Urothelium cell line (cell line): ENCODE data around the gene TFEC.
"Not testable (repeated sequence)": the region's sequence is repeated elsewhere in the genome, so short reads cannot be mapped to it uniquely, and the experiment has no call there.

Experiments
- DNase-seq: peaks from one replicate; pipeline ENCODE4 v3.0.0; 2011; ENCODE audit warnings: low spot score, mixed read lengths
- FAIRE-seq: peaks from 2 replicates; lab custom pipeline; 2011; peaks lifted over from hg19 to GRCh38; lab: Jason Lieb, UNC

TFEC gene

GRCh38 chr7:116030651-116031276 is at the start of gene TFEC:
Gene TFEC, minus strand, starts transcription at chr7:116030763. Its CDS starts 46,322 bp downstream, at chr7:115984441.
- no peak for FAIRE-seq
- DNase-seq = no peak

- DNase-seq = no peak
Observed at GRCh38 chr7:116075351-116076145, 45.0 kb upstream of the TFEC start.

GRCh38 chr7:116071629-116072028 is 41.1 kb upstream of the TFEC start:
- no peak for DNase-seq
- FAIRE-seq = no peak

More at GRCh38 chr7:116075351-116076145, 45.0 kb upstream of the TFEC start:
- FAIRE-seq = no peak

- FAIRE-seq = no peak
- DNase-seq = no peak
Observed at GRCh38 chr7:116064179-116064578, 33.6 kb upstream of the TFEC start.

- DNase-seq (no peak), FAIRE-seq (no peak)
Observed at GRCh38 chr7:116062666-116063065, 32.1 kb upstream of the TFEC start.

GRCh38 chr7:116052006-116052405 is 21.4 kb upstream of the TFEC start:
- DNase-seq = no peak
- no peak for FAIRE-seq

GRCh38 chr7:116047261-116047660 is 16.7 kb upstream of the TFEC start:
- FAIRE-seq, DNase-seq: not testable (repeated sequence)

GRCh38 chr7:116045532-116045931 is 15.0 kb upstream of the TFEC start:
- DNase-seq (no peak), FAIRE-seq (no peak)

GRCh38 chr7:116041615-116042014 is 11.1 kb upstream of the TFEC start:
- DNase-seq (no peak), FAIRE-seq (no peak)

GRCh38 chr7:116037401-116037800 is 6.8 kb upstream of the TFEC start:
- FAIRE-seq = no peak
- DNase-seq = no peak

- FAIRE-seq (no peak), DNase-seq (no peak)
Observed at GRCh38 chr7:116034411-116034810, 3.8 kb upstream of the TFEC start.

GRCh38 chr7:116032886-116033285 is 2.3 kb upstream of the TFEC start:
- no peak for DNase-seq
- no peak for FAIRE-seq

- no peak for DNase-seq
- FAIRE-seq = no peak
Observed at GRCh38 chr7:116028787-116029186, 1.8 kb downstream of the TFEC start.

- DNase-seq = no peak
- no peak for FAIRE-seq
Observed at GRCh38 chr7:116027786-116028185, 2.8 kb downstream of the TFEC start.

GRCh38 chr7:116024826-116025809 is 5.4 kb downstream of the TFEC start:
- DNase-seq (no peak), FAIRE-seq (no peak)

GRCh38 chr7:116021237-116021636 is 9.3 kb downstream of the TFEC start:
- no peak for FAIRE-seq

GRCh38 chr7:116018731-116019130 is 11.8 kb downstream of the TFEC start:
- FAIRE-seq (no peak), DNase-seq (no peak)

More at GRCh38 chr7:116021237-116021636, 9.3 kb downstream of the TFEC start:
- no peak for DNase-seq

- no peak for DNase-seq
Observed at GRCh38 chr7:116013675-116014074, 16.9 kb downstream of the TFEC start.

GRCh38 chr7:116011584-116011983 is 19.0 kb downstream of the TFEC start:
- no peak for DNase-seq
- no peak for FAIRE-seq

More at GRCh38 chr7:116013675-116014074, 16.9 kb downstream of the TFEC start:
- FAIRE-seq = no peak

- not testable (repeated sequence) for FAIRE-seq, DNase-seq
Observed at GRCh38 chr7:116004762-116005161, 25.8 kb downstream of the TFEC start.

- DNase-seq (no peak), FAIRE-seq (no peak)
Observed at GRCh38 chr7:115997221-115997620, 33.3 kb downstream of the TFEC start.
